GM21717 (cell line): ENCODE measurements around the gene AP4E1.
"Not testable (repeated sequence)": the region's sequence is repeated elsewhere in the genome, so short reads cannot be mapped to it uniquely, and the experiment has no call there.

Experiments
- ATAC-seq: cut with Tn5 transposase; IDR thresholded peaks from one replicate; pipeline ENCODE4 v1.9.1; 2021; ENCODE audit warnings: mild to moderate bottlenecking, moderate library complexity; ENCODE audit not compliant: unreplicated experiment

AP4E1 gene

DNA sequence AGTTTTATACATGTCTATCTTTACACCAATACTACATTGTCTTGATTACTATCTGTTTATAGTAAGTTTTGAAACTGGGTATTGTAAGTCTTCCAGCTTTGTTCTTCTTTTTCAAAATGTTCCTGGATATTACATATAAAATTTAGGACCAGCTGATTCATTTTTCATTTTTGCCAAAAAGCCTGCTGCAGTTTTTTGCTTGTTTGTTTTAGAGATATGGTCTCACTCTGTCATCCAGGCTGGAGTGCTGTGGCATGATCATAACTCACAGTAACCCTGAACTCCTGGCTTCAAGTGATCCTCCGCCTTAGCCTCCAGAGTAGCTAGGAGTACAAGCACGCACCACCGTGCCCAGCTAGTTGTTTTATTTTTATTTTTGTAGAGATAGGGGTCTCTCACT is 20.4 kb upstream of the AP4E1 start:
- ATAC-seq, result no peak

DNA sequence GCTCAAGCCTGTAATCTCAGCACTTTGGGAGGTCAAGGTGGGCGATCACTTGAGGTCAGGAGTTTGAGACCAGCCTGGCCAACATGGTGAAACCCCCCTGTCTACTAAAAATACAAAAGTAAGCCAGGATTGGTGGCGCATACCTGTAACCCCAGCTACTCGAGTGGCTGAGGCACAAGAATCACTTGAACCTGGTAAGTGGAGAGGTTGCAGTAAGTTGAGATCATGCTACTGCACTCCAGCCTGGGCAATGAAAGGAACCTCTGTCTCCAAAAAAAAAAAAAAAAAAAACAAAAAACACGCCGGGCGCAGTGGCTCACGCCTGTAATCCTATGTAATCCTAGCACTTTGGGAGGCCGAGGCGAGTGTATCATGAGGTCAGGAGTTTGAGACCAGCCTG is 18.9 kb upstream of the AP4E1 start:
- ATAC-seq, result no peak

DNA sequence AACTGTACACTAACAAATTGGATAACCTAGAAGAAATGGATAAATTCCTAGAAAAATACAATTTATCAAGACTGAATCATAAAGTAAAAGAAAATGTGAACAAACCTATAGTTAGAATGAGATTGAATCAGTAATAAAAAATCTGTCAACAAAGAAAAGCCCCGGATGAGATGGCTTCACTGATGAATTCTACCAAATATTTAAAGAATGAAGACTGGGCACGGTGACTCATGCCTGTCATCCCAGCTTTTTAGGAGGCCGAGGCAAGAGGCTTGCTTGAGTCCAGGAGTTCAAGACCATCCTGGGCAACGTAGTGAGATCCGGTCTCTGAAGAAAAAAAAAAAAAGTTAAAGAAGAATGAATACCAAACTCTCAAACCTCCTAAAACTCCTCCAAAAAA is 17.7 kb upstream of the AP4E1 start:
- ATAC-seq, result no peak

DNA sequence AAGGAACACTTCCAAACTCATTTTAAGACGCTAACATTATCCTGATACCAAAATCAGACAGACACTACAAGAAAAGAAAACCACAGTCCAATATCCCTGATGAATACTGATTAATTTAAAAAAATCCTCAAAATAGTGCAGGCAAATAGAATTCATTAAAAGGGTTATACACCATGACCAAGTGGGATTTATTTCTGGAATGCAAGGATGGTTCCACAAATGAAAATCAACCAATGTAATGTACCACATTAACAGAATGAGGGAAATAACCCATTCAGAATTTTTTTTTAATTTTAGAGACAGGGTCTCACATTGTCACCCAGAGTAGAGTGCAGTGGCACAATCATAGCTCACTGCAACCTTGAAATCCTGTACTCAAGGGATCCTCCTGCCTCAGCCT is 17.3 kb upstream of the AP4E1 start:
- no peak for ATAC-seq

DNA sequence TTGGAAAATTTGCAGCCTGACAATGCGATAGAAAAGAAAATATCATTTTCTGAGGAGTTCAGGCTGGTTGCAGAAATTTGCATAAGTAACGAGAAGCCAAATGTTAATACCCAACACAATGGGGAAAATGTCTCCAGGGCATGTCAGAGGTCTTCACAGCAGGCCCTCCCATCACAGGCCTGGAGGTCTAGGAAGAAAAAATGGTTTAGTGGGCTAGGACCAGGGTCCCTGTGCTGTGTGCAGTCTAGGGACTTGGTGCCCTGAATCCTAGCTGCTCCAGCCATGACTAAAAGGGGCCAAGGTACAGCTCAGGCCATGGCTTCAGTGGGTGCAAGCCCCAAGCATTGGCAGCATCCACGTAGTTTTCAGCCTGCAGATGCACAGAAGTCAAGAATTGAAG is 14.5 kb upstream of the AP4E1 start:
- ATAC-seq, result no peak

DNA sequence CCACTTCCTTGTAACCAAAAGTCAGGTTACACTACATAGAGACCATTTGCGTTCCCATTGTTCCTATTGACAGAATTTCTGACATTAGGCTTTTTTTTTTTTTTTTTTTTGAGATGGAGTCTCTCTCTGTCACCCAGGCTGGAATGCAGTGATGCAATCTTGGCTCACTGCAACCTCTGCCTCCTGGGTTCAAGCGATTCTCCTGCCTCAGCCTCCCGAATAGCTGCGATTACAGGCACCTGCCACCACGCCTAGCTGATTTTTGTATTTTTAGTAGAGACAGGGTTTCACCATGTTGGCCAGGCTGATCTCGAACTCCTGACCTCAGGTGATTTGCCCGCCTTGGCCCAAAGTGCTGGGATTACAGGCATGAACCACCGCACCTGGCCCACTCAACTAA is 7.1 kb upstream of the AP4E1 start:
- ATAC-seq, result not testable (repeated sequence)

DNA sequence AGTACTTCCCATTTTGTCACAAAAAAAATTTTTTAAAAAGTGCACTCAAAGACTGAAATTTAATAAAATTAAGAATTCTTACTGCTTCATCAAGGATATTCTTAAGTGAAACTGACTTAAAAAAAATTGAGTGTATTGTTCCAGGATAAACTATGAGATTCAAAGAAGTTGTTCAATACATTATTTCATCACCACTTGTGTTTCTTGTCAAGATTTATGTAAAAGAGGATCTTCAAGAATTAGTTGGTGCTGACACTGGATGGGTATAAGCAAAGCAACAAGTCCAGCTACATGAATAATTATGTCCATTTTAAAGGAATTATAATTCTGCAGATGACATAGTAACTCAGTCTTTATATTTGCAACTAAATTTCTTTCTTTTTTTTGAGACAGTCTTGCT is 4.3 kb upstream of the AP4E1 start:
- ATAC-seq, result no peak

DNA sequence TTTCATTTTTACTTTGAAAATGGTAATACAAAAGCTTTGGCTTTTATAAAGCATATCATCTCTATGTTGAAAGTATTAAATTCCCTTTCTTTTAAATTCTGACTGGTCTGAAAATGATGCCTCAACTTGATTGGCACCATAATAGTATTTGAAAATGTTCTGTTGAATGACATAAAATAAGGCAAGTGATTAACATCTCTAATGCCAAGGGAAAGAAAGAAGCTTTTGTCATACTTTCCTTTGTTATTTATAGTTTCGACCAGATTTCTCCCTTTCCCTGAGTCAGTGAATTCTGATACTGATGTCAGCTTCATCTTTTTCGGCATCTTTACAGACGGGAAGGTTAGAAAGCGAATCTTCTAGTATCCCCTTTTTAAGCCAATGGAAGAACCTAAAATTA is 3.4 kb upstream of the AP4E1 start:
- no peak for ATAC-seq

DNA sequence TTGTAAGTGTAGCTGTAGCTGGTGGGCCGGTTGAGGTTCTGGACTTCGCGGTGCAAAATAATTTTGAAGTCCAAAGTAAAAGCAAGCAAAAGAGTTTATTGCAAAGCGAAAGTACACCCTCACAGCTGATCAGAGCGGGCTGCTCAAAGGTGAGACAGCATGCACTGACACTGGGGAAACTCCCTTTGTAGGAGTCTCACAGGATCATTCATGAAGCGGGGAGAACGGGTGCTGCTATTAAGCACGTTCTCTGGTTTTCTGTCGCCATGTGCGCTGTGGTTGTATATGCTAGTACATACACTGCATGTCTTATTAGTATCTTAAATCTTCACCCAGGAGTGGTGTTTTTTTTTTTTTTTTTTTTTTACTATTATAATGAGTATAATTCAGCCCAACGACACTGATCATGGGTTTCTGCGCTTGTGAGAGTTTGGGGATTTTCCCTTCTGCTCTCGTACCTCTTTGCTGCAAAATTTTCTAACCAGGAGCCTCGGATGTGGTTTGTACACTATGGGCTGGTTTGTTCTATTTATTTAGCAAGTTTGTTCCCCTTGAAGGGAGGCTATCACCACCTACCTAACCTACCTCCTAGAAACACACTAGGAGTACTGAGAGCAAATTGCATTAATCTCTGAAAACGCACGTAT is 1.4 kb upstream of the AP4E1 start:
- ATAC-seq, result peak; percentile 55

DNA sequence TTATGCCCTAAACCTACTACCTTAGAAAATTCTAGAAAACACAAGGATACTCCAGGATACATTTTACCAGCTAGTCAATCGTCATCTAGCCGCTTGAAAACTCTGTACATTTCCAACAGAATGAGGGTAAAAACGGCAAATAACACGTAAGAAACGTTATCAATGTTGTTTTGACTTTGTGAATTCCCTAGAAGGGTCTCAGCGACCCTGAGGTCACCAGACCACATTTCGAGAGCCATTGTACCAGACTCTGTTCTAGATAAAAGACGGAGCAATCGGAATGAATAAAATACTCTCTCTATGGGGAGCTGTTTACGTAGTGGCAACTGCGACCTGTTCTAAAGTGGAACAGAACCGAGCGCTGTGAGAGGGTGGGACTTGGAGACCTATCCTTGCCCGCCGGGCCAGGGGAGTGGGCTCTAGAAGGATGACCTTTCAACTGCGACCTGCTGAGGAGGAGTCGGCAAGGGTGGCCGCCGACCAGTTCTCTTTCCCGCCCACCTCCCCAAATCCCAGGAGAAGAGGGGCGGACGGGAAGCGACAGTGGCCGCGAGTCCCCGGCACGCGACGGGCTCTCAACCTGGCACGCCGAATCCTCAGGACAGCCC is 778 bp upstream of the AP4E1 start:
- ATAC-seq, result peak; percentile 29

DNA sequence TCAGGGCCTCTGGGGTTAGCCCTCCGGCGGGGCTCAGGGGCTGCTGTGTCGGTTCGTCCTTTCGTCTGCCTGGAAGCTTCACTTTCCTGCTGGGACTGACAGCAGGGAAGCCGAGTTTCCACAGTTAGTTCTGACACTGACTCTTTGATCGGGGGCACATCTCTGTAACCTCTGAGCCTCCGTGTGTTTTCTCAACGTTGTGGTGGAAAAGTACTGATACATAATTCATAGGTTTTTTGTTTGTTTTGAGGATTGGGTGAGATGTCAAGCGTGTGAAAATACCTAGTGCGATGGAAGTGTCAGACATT is 481 bp downstream of the AP4E1 start:
- ATAC-seq, result no peak

DNA sequence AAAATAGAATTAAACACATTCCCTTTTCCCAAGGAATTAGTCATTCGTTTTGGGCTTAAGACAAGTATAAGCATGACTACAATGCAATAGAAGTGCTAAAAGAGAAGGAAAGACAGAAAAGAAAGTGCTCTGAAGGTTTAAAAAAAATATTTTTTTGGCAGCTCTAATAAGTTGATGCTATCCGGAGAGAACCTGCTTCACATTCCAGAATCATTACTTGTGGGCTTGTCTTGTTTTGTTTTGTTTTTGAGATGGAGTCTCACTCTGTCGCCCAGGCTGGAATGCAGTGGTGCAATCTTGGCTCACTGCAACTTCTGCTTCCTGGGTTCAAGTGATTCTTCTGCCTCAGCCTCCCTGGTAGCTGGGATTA is 1.9 kb downstream of the AP4E1 start:
- ATAC-seq, result not testable (repeated sequence)

DNA sequence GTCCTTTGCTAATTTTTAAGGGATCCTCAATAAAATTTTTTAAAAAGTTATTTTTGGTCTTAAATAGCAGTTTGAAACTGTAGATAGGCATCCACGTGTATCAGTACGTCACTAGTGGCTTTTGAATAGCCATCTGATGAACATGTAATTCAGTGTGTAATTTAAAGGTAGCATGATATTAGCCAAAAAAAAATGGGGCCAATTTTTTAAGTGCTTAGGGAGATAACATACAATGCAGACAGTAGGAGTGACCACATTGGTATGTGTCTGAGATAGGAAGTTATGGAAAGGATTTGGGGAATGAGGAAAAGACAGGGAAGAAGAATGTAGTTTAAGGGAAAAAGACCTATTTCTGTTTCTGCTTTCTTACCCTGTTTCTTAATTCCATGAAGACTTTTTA is 2.5 kb downstream of the AP4E1 start:
- no peak for ATAC-seq

DNA sequence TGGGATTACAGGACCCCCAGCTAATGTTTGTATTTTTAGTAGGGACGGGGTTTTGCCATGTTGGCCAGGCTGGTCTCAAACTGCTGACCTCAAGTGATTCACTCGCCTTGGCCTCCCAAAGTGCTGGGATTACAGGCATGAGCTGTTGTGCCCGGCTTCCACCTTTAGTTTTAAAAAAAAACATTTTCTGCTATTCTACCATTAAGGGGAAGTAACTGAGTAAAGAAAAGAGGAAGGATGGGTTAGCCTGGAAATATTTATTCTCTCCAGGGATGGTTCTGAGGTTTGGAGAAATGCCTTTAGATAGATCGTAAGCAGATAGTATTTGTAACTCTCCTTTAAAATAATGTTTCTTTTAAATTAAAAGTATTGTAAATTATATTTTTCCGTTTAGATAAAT is 3.1 kb downstream of the AP4E1 start:
- ATAC-seq, result no peak

DNA sequence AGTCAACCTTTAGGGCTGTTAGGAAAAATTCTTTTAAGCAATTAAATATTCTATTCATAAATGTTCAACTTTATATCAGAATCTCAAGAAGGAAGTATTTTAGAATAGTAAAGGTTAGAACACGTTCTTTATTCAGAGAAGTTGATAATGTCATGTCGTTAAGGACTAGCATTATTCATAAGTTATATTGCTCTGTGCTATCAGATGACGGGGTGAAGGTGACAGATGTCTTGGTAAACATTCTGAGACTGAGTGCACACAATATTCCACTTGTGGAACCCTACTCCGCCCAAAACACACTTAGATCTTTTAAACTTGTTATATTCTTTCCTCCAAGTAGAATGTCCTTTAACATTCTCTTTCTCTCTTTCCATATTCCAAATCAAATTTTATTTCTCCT is 7.9 kb downstream of the AP4E1 start:
- ATAC-seq, result no peak

DNA sequence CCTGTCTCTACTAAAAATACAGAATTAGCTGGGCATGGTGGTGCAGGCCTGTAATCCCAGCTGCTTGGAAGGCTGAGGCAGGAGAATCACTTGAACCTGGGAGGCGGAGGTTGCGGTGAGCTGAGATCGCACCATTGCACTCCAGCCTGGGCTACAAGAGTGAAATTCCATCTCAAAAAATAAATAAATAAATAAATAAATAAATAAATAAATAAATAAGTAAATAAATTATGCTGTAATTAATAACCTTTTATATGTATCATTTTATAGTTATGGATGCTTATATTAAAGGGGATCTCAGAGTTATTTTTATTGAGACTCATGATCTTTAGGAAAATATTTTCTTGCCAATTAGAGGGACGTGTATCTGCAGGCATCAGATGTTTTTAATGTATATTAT is 10.9 kb downstream of the AP4E1 start:
- not testable (repeated sequence) for ATAC-seq

DNA sequence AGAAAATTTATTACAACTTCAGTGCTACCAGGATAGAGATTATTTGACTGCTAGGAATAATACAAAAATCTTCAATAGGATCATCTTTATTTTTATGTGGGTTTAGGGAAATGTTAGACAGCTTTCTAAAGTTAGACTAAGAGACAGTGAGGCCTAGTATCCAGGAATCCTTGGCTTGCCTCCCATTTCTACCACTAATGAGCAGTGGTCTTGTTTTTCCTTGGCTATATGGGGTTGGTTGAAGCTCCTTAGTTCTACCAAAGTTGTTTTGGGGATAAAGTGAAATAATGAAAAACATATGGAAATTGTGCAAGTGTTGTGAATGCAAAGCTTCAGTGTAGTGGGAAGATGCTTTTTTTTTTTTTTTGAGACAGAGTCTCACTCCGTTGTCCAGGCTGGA is 16.8 kb downstream of the AP4E1 start:
- no peak for ATAC-seq

DNA sequence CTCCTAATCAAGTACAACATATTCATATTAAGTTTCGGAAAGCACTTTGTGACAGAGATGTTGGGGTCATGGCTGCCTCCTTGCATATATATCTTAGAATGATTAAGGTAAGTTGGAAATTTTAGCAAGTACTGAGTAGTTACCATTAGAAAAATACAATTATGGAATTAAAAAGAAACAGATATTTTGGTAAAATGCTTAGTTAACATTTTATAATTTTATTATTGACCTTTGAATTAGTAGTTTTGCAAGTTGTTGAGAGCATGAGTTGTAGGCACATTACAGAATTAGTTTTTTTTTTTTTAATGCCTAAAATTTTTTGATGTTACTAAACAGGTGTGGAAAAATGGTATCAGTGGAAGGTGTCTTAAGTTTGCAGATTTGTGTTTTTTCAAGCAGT is 20.6 kb downstream of the AP4E1 start:
- no peak for ATAC-seq

DNA sequence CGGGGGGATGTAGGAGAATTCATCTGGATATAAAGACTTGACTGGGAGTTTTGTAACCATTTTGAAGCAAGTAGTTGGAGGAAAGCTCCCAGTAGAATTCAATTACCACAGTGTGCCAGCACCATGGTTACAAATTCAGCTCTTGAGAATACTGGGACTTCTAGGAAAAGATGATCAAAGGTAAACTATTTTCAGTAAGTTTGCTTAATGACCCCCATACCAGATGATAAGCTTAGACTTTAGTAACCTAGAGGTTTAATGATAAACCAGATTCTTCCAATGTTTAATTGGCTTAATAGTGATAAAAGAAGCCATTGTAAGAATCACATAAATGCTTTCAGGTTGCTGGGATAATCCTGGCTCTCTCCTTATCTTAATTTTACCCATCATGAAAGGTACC is 22.3 kb downstream of the AP4E1 start:
- ATAC-seq, result no peak

DNA sequence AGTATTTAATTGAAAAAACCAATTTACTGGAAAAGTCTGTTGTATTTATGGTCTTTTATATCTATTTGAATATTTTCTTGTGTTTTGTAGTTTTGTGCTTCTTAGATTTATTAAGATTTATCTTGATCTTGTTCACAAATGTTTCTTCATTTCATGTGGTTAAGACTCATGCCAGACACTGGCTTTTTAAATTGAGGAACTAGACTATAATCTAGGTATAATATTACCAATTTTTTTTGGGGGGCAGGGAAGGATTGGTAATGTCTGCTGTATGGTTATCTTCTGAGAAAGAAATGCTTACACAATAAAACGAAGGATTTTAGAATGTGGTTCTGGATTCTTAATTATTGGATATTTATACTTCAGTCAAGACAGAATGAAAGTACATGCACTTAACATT is 24.9 kb downstream of the AP4E1 start:
- ATAC-seq, result no peak

DNA sequence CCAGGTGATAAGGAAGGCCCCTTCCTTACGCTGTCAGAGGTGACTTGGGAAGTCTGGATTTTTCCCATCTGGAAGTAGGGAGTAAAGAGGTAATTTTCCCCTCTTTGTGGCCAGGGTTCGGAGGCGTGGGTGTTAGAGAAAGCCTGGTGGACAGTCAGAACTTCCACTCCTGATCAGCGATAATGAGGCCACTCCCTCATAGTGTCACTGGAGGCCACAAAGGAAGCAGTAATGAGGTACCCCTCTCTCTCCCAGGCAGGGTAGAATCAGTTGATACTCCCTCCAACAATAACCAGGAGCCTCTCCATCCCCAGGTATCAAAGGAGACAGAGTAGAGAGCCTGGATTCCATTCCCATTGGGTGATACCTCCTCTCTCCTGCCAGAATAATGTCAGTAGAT is 30.0 kb downstream of the AP4E1 start:
- ATAC-seq, result no peak

DNA sequence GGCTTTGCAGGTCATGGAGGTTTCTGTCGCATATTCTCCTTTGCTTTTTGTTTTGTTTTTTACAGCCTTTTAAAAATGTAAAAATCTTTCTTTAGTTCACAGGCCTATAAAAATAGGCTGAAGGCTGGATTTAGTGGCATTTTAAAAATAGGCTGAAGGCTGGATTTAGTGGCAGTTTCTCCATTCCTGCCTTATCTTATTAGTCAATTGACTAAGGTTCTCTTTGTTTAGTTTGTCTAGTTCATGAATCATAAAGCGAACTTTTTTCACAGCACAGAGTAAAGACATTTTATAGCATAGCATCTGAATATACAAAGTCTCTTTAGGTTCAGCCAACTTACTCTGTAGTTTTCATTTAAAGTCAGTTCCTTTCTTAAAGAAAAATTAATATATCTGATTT is 31.4 kb downstream of the AP4E1 start:
- no peak for ATAC-seq

DNA sequence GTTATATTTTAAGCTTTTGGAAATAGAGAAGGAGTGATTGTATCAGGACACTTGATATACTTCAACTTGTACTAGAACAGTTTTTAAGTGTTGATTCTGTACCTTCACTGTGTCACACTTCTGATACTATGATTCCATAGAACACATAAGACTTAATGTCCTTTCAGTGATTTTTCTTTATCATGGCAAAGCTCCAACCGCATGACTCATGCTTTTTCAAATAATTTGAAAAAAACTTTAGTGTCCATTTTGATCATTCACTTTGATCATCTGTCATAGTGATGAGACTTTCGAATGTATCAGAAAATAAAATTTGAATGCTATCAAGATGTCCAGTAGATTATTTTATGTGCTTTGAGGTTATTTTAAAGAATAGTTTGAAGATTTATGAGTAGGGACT is 32.0 kb downstream of the AP4E1 start:
- ATAC-seq, result no peak
